RWPE1 (cell line): ENCODE data around the gene IRF6.

ENCODE experiments used
- CTCF ChIA-PET: fragments of 350-600 bp; sonication (Branson Sonifier 250); formaldehyde crosslinking; extraction: SDS; loops from one replicate; lab custom pipeline; 2021; lab: Yijun Ruan, JAX
- POLR2A ChIA-PET: fragments of 400-600 bp; formaldehyde crosslinking; extraction: SDS; loops from one replicate; lab custom pipeline; 2020; ENCODE audit warnings: antibody characterized with exemption; ENCODE audit not compliant: low non-redundant PET; lab: Yijun Ruan, JAX
- DNase-seq: peaks from one replicate; pipeline ENCODE4 v3.0.0; 2012; ENCODE audit warnings: low spot score
- H3K27ac ChIP-seq: fragments of 450-650 bp; 2 replicates; pipeline ENCODE4 v1.5.1; 2017
- TF ChIP-seq, protein P1 (sequence below): fragments of 450-650 bp; conservative IDR thresholded peaks from 2 replicates; pipeline ENCODE4 v1.5.1; 2017; ENCODE audit warnings: low read depth, mild to moderate bottlenecking

The IRF6 gene

DNA sequence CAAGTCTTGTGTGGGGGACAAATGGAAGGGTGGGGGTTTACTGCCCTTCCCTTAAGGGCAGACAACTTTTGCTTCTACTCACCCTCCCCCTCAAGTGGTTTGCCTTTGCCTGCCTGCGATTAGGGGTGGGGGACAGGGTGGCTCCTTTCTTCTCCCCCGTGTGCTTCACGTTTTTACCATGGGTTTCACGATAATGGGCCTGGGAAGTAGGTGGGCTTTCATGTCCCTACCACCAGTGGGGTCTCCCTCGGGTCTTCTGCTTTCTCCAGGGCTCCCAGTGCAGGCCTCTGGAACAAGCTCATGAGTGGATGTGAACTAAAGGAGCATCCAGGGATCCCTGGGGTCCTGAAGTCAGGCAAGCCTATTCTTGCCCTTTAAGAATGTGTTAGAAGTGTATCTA lies 43.4 kb upstream of the IRF6 start:
- TF ChIP-seq, protein P1, sequence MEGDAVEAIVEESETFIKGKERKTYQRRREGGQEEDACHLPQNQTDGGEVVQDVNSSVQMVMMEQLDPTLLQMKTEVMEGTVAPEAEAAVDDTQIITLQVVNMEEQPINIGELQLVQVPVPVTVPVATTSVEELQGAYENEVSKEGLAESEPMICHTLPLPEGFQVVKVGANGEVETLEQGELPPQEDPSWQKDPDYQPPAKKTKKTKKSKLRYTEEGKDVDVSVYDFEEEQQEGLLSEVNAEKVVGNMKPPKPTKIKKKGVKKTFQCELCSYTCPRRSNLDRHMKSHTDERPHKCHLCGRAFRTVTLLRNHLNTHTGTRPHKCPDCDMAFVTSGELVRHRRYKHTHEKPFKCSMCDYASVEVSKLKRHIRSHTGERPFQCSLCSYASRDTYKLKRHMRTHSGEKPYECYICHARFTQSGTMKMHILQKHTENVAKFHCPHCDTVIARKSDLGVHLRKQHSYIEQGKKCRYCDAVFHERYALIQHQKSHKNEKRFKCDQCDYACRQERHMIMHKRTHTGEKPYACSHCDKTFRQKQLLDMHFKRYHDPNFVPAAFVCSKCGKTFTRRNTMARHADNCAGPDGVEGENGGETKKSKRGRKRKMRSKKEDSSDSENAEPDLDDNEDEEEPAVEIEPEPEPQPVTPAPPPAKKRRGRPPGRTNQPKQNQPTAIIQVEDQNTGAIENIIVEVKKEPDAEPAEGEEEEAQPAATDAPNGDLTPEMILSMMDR: no peak
- DNase-seq: no peak
- CTCF ChIA-PET: interaction anchor here (0.6 to 2.1 kb wide), 4 partner anchors 11 to 111 kb away, joined by 3 to 14 read pairs (median 5); partner anchors contain the start of gene UTP25
- POLR2A ChIA-PET: no interaction called here
- peak overlapping the region; percentile 23 for H3K27ac ChIP-seq

DNA sequence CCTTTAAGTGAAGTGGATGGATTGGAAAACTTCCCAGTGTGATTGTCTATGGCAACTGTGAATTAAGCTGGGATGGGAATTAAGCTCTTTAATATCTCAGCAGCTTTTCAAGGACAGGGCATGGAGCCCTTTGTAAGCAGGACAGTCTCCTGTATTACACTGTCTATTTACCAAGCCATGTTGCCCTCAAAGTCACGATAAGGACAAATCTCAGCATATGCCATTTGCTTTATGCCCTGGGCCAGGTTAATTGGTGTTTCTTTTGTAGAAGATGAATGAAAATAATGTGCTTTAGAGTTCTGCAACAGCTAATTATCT lies 39.4 kb upstream of the IRF6 start:
- H3K27ac ChIP-seq: no peak overlapping the region
- no peak for DNase-seq
- ChIA-PET POLR2A (no interaction called here), CTCF (interaction anchor here (0.6 kb wide), 1 partner anchor 29 kb away, joined by 3 read pairs; no protein-coding TSS in a partner anchor)
- TF ChIP-seq, protein P1: no peak

DNA sequence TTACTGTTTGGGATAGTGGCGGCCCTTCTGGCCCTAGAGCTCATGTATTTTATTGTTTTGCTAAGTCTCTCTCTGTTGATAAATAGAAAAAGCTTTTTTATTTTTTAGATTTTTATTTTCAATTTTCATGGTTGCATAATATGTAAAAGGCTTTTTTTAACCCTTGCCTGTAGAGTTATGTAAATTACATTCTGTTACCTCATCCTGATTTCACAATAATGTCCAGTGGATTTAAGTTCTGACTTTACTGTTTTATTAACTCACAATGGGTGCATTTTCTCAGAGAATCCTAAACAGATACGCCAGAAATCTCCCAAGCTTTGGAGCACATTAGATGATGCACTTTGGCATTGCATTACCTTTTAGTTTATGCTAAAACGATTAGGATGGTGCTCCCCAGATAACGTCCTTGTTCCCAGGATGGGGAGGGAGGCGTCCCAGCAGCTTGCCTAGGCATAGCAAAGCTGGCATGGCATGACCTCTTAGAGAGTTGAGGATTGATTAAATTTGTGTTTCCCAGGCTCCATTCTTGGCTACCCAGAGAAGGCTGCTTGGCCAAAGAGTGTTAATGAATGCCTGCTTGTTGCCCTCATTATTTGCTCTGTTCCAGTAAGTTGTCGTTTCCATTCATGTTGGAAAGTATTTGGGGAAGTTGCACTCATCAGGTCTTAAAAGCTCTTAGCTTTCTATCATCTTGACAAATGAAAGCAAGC lies 38.9 kb upstream of the IRF6 start:
- TF ChIP-seq, protein P1: no peak
- POLR2A ChIA-PET: no interaction called here
- H3K27ac ChIP-seq: no peak overlapping the region
- CTCF ChIA-PET: interaction anchor here (0.6 kb wide), 1 partner anchor 29 kb away, joined by 3 read pairs; no protein-coding TSS in a partner anchor
- no peak for DNase-seq

DNA sequence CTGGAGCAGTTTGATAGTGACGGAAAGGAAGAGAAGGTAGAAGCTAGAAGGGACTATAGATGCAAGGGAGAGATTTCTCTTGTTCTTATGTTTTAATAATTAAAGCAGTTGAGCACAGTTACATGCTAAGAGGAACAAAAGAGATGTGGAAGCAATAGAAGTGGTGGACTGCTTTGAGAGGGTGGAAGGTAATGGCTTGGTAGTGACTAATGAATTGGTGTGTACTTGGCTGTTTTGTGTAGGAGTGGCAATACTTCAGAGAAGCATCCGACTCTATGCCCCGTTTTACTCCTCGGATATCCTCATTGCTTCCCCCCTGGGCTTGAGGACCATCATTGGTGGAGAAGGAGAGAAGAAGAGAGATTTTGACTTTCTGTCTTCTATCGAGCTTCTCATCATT lies 34.7 kb upstream of the IRF6 start:
- ChIA-PET POLR2A (no interaction called here), CTCF (interaction anchor here (1.5 kb wide), 1 partner anchor 20 kb away, joined by 3 read pairs; no protein-coding TSS in a partner anchor)
- TF ChIP-seq, protein P1: no peak
- DNase-seq: no peak
- H3K27ac ChIP-seq: peak overlapping the region; percentile 77; the same call in 1 of the 2 replicates

DNA sequence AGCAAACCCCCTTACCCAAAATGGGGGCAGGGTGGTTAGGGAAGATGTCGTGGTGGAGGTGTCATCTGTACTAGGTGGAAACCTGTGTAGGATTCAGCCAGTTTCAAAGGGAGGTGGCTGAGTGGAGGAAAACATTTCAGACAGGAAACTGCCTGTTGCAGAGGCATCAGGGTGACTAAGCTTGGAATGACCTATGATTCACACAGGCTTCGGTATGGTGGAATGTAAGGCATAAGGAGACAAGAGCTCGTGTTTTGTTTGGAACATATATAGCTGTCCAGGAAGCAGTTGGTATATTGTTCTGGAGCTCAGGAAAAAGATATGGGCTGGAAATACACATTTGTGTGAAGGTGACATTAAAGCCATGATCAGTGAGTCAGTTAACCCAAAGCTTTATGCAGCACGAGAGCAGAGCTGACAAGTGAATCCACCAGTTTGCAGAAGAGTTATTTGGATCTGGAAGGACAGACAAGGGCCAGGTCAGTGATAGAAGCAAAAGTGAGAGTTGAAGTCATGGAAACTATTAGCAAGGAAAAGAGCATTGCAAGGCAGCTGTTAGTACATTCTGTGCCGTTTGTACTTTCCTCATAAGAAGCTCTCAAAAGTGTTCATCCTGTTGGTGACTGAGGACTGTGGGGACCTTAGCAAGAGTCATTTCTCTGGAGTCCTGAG lies 34.1 kb upstream of the IRF6 start:
- peak; percentile 95 for DNase-seq
- TF ChIP-seq, protein P1: no peak
- POLR2A ChIA-PET: no interaction called here
- H3K27ac ChIP-seq: peak overlapping the region; percentile 77
- CTCF ChIA-PET: interaction anchor here (0.6 to 1.5 kb wide), 2 partner anchors 20 to 145 kb away, joined by 3 read pairs; no protein-coding TSS in a partner anchor

DNA sequence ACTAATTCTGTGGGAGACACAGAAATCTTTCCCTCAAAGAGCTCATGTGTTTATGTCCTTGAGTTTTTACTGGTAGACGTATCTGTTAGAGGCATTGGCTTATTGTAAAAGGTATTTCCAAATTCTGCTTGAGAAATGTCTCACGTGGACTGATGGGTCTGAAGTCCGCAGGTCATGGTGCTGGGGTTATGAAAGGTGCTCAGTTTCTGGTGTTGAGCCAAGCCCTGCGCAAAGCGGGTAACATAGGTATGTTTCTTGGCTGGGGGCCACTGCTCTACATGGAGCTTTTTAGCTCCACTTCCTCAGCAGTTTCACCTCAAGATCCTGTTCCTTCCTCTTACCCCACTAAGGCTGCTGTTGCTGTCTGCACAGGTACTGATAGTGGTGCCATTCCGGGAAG lies 32.6 kb upstream of the IRF6 start:
- ChIA-PET POLR2A (no interaction called here), CTCF (interaction anchor here (0.6 kb wide), 1 partner anchor 38 kb away, joined by 3 read pairs; no protein-coding TSS in a partner anchor)
- TF ChIP-seq, protein P1: no peak
- DNase-seq: no peak
- H3K27ac ChIP-seq: peak overlapping the region; percentile 64
